A549 (cell line): ENCODE results near the gene TGM3.

Experiments used
- CEBPB ChIP-seq, 2 experiments: fragments of >200 bp in 1 of 2; sonication (Bioruptor Twin) in 1 of 2; formaldehyde crosslinking in 1 of 2; IDR thresholded peaks; 2 replicates each; pipeline ENCODE4 v1.6.1; 2012 to 2016
- CHD2 ChIP-seq: fragments of 150-350 bp; IDR thresholded peaks from 2 replicates; pipeline ENCODE4 v1.6.1; 2014; ENCODE audit warnings: low read length; ENCODE audit not compliant: partially characterized antibody
- HOXA7 ChIP-seq: fragments of 250-450 bp; sonication (Bioruptor Pico); IDR thresholded peaks from 2 replicates; pipeline ENCODE4 v1.5.0; 2020; ENCODE audit warnings: mild to moderate bottlenecking, moderate library complexity
- JUN ChIP-seq, 2 experiments: fragments of >200 bp; sonication (Bioruptor Twin); formaldehyde crosslinking; IDR thresholded peaks; 2 replicates in 1 of 2; 3 replicates in 1 of 2; pipeline ENCODE4 v1.6.1; 2016 to 2017
- MYC ChIP-seq: IDR thresholded peaks from 2 replicates; pipeline ENCODE4 v1.6.1; 2012; ENCODE audit warnings: mild to moderate bottlenecking, inconsistent platforms, low read length, improper control_type of control experiment, borderline replicate concordance
- POLR2A ChIP-seq: IDR thresholded peaks from 2 replicates; pipeline ENCODE4 v1.6.1; 2012; ENCODE audit warnings: mild to moderate bottlenecking, low read length
- POLR2AphosphoS2 ChIP-seq: conservative IDR thresholded peaks from 2 replicates; pipeline ENCODE4 v1.6.1; 2012; ENCODE audit warnings: low read length, improper control_type of control experiment, inconsistent platforms
- RNF2 ChIP-seq: fragments of 200-600 bp; sonication (generic); IDR thresholded peaks from 2 replicates; pipeline ENCODE4 v1.6.1; 2016; ENCODE audit warnings: low read depth, mild to moderate bottlenecking, antibody characterized with exemption, moderate library complexity, borderline replicate concordance
- ZSCAN20 ChIP-seq: fragments of 250-450 bp; sonication (Bioruptor Pico); IDR thresholded peaks from 2 replicates; pipeline ENCODE4 v1.8.0; 2022; ENCODE audit warnings: mild to moderate bottlenecking, moderate library complexity
- TF ChIP-seq, protein P1 (sequence below): fragments of >200 bp; sonication (Bioruptor Twin); formaldehyde crosslinking; IDR thresholded peaks from 3 replicates; pipeline ENCODE4 v1.5.1; 2016
- TF ChIP-seq, protein P2 (sequence below): fragments of 200-600 bp; sonication (generic); IDR thresholded peaks from 2 replicates; pipeline ENCODE4 v1.6.1; 2016; ENCODE audit warnings: antibody characterized with exemption, mild to moderate bottlenecking, moderate library complexity

DNA sequence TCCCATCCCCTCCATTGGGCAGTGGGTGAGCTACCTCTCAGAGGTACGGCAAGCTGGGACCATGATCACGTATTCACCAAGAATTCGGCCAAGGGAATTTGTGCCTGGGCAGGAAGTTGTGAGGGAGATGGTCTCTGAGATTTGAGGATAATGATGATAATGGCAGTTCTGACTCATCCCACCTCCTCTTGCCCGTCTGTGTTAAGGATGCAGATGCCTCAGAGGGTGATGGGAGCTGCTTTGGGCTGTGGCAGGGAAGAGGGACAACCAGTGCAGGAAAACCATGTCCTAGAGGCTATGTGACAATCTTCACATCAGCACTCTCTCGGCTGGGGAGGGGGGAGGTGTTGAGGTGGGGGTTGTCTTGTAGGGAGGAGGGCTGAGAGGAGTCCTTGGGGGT, 89.2 kb downstream of the TGM3 start:
- TF ChIP-seq CHD2 = no peak
- TF ChIP-seq, protein P1, sequence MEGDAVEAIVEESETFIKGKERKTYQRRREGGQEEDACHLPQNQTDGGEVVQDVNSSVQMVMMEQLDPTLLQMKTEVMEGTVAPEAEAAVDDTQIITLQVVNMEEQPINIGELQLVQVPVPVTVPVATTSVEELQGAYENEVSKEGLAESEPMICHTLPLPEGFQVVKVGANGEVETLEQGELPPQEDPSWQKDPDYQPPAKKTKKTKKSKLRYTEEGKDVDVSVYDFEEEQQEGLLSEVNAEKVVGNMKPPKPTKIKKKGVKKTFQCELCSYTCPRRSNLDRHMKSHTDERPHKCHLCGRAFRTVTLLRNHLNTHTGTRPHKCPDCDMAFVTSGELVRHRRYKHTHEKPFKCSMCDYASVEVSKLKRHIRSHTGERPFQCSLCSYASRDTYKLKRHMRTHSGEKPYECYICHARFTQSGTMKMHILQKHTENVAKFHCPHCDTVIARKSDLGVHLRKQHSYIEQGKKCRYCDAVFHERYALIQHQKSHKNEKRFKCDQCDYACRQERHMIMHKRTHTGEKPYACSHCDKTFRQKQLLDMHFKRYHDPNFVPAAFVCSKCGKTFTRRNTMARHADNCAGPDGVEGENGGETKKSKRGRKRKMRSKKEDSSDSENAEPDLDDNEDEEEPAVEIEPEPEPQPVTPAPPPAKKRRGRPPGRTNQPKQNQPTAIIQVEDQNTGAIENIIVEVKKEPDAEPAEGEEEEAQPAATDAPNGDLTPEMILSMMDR = no peak
- TF ChIP-seq JUN (IDR thresholded peaks at IDR 0.05) = no peak
- no peak for TF ChIP-seq POLR2AphosphoS2
- TF ChIP-seq POLR2A = no peak
- TF ChIP-seq MYC = no peak
- TF ChIP-seq CEBPB (IDR thresholded peaks at IDR 0.05) = no peak
- TF ChIP-seq RNF2 = no peak
- TF ChIP-seq, protein P2, sequence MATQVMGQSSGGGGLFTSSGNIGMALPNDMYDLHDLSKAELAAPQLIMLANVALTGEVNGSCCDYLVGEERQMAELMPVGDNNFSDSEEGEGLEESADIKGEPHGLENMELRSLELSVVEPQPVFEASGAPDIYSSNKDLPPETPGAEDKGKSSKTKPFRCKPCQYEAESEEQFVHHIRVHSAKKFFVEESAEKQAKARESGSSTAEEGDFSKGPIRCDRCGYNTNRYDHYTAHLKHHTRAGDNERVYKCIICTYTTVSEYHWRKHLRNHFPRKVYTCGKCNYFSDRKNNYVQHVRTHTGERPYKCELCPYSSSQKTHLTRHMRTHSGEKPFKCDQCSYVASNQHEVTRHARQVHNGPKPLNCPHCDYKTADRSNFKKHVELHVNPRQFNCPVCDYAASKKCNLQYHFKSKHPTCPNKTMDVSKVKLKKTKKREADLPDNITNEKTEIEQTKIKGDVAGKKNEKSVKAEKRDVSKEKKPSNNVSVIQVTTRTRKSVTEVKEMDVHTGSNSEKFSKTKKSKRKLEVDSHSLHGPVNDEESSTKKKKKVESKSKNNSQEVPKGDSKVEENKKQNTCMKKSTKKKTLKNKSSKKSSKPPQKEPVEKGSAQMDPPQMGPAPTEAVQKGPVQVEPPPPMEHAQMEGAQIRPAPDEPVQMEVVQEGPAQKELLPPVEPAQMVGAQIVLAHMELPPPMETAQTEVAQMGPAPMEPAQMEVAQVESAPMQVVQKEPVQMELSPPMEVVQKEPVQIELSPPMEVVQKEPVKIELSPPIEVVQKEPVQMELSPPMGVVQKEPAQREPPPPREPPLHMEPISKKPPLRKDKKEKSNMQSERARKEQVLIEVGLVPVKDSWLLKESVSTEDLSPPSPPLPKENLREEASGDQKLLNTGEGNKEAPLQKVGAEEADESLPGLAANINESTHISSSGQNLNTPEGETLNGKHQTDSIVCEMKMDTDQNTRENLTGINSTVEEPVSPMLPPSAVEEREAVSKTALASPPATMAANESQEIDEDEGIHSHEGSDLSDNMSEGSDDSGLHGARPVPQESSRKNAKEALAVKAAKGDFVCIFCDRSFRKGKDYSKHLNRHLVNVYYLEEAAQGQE = no peak
- TF ChIP-seq ZSCAN20 (CRISPR knock-in tag) = no peak
- TF ChIP-seq HOXA7 (CRISPR knock-in tag) = no peak
